ENCODE measurements around the gene MIGA2. TPM values are rescaled to one million over a fixed set of nuclear protein-coding genes. Genes with fewer than 3 reads are reported as not detected.

The MIGA2 gene
- total and polyA plus RNA-seq, 9 of the 15 experiments (the other 6 are each of a cell fraction or from before 2014, with no cell fraction given): 0.15 to 54.1 (median 18.0) TPM

DNA sequence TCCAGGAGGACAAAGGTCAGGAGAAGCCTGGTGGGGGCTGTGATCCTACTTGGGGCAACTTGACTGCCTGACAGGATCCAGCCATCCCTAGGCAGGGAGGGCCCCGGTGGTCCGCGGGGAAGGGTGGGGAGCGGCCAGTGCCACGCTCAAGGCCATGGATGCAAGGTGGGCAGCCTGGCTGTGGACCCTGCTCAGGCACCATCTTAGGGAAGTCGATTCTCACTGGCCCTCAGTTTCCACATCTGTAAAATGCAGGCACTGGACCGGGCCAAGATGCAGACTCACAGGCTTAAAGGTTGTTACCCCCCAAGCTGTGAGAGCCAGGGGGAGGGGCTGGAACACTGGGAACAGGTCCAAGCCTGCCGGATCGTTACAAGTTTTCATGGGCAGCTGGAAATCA lies 35.7 kb downstream of the MIGA2 start:
- peaks cover 16% of the 10 kb centered on the region; the same call in 2 of the 3 replicates for H3K79me2 ChIP-seq (ENCODE audit: control insufficient read depth, insufficient read depth, low read length)
- DNase-seq (ENCODE audit: extremely low read depth in 1 of 4, low spot score in 3 of 4) (peak in 1 of 4 experiments; percentile 43), FAIRE-seq (no peak), ATAC-seq (no peak)
- H3K9me1 ChIP-seq (ENCODE audit: control insufficient read depth, insufficient read depth, low read length): no peaks in the 10 kb centered on the region
- peaks cover 46% of the 10 kb centered on the region; the same call in 2 of the 3 replicates for H3K36me3 ChIP-seq (ENCODE audit: control insufficient read depth, insufficient read depth, low read length)
- no TSS peak for BruUV-seq (replicated peaks)
- POLR2A ChIA-PET: interaction anchor here (1.1 to 1.6 kb wide), 2 partner anchors 9 to 22 kb away, joined by 4 to 6 read pairs; partner anchors contain the start of gene DOLPP1
- in situ Hi-C loops (cut with MboI) (no loop called here), intact Hi-C loops (cut with micrococcal nuclease) (no loop called here)
- WGBS (ENCODE audit: insufficient coverage, low coverage, missing lambda C conversion rate): 53% methylated on average over 7 of the region's 9 CpGs
- no peak overlapping the region for H3K4me3 ChIP-seq
- no peaks in the 10 kb centered on the region for H3K9me3 ChIP-seq (replicated peaks; ENCODE audit: control insufficient read depth, insufficient read depth, low read depth, low read length)
- H2AFZ ChIP-seq (ENCODE audit: low read depth, low read length): no peak overlapping the region
- peaks cover 44 to 59% of the 10 kb centered on the region in 2 experiments for H3K4me1 ChIP-seq (replicated peaks in 1 of 2; ENCODE audit: control insufficient read depth in 2 of 2, insufficient read depth in 2 of 2, low read length in 2 of 2)
- TF ChIP-seq, protein P1, sequence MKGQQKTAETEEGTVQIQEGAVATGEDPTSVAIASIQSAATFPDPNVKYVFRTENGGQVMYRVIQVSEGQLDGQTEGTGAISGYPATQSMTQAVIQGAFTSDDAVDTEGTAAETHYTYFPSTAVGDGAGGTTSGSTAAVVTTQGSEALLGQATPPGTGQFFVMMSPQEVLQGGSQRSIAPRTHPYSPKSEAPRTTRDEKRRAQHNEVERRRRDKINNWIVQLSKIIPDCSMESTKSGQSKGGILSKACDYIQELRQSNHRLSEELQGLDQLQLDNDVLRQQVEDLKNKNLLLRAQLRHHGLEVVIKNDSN (CRISPR knock-in tag; IDR thresholded peaks at IDR 0.05): 0 out of 2 replicates have a peak, but pooled peaks have one; percentile 2
- TF ChIP-seq SREBF1 (IDR thresholded peaks at IDR 0.05; ENCODE audit: borderline replicate concordance, low read depth, low read length): no peak
- peak overlapping the region in 1 of 2 experiments; percentile 64; a peak in 1 of 4 replicates for H3K9ac ChIP-seq (ENCODE audit: insufficient read depth in 1 of 2, low read depth in 2 of 2, low read length in 2 of 2)
- H3K4me2 ChIP-seq (ENCODE audit: insufficient read depth, low read length): peak overlapping the region; percentile 34; the same call in 1 of the 2 replicates
- H3K27me3 ChIP-seq (ENCODE audit: control insufficient read depth in 2 of 2, insufficient read depth in 2 of 2, low read length in 2 of 2): no peaks in the 10 kb centered on the region
- CTCF ChIA-PET (ENCODE audit: low intra/inter-chr PET ratio): interaction anchor here (0.7 kb wide), 2 partner anchors 32 to 544 kb away, joined by 3 to 4 read pairs; no protein-coding TSS in a partner anchor
- no peaks in the 10 kb centered on the region for H4K20me1 ChIP-seq (replicated peaks; ENCODE audit: control insufficient read depth, insufficient read depth, low read length)
- no peak overlapping the region for H3K27ac ChIP-seq (ENCODE audit: extremely low read depth, low read depth, low read length)

DNA sequence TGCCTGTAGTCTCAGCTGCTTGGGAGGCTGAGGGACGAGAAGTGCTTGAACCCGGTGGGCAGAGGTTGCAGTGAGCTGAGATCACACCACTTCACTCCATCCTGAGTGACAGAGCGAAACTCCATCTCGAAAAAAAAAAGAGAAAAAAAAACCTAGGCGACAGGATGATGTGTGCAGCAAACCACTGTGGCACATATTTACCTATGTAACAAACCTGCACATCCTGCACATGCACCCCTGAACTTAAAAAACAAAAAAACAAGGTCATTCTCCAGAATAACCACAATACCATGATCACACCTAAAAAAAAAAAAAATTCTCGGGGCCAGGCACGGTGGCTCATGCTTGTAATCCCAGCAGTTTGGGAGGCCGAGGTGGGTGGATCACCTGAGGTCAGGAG lies 37.0 kb downstream of the MIGA2 start:
- Histone ChIP-seq H3K4me2 (ENCODE audit: insufficient read depth, low read length) (no peak overlapping the region), H3K9me1 (ENCODE audit: control insufficient read depth, insufficient read depth, low read length) (no peaks in the 10 kb centered on the region), H3K27ac (ENCODE audit: extremely low read depth, low read depth, low read length) (no peak overlapping the region), H3K4me3 (no peak overlapping the region), H2AFZ (ENCODE audit: low read depth, low read length) (no peak overlapping the region), H3K27me3 (ENCODE audit: control insufficient read depth in 2 of 2, insufficient read depth in 2 of 2, low read length in 2 of 2) (no peaks in the 10 kb centered on the region), H3K79me2 (ENCODE audit: control insufficient read depth, insufficient read depth, low read length) (peaks cover 16% of the 10 kb centered on the region; the same call in 2 of the 3 replicates), H3K9me3 (replicated peaks; ENCODE audit: control insufficient read depth, insufficient read depth, low read depth, low read length) (no peaks in the 10 kb centered on the region), H4K20me1 (replicated peaks; ENCODE audit: control insufficient read depth, insufficient read depth, low read length) (no peaks in the 10 kb centered on the region), H3K9ac (ENCODE audit: insufficient read depth in 1 of 2, low read depth in 2 of 2, low read length in 2 of 2) (no peak overlapping the region), H3K36me3 (ENCODE audit: control insufficient read depth, insufficient read depth, low read length) (peaks cover 34% of the 10 kb centered on the region; the same call in 2 of the 3 replicates), H3K4me1 (replicated peaks in 1 of 2; ENCODE audit: control insufficient read depth in 2 of 2, insufficient read depth in 2 of 2, low read length in 2 of 2) (peaks cover 40 to 50% of the 10 kb centered on the region in 2 experiments)
- FAIRE-seq (no peak), ATAC-seq (no peak), DNase-seq (ENCODE audit: extremely low read depth in 1 of 4, low spot score in 3 of 4) (no peak)
- POLR2A ChIA-PET: interaction anchor here (0.6 to 1.6 kb wide), 4 partner anchors 8 to 37 kb away, joined by 3 to 6 read pairs (median 4); partner anchors contain the start of genes DOLPP1 and MIGA2
- no TSS peak for BruUV-seq (replicated peaks)
- CTCF ChIA-PET (ENCODE audit: low intra/inter-chr PET ratio): no interaction called here
- 86% methylated on average over 6 of the region's 8 CpGs for WGBS (ENCODE audit: insufficient coverage, low coverage, missing lambda C conversion rate)
- intact Hi-C loops (cut with micrococcal nuclease) (no loop called here), in situ Hi-C loops (cut with MboI) (no loop called here)
- no peak for TF ChIP-seq PTRF (tag; IDR thresholded peaks at IDR 0.05)
- TF ChIP-seq, protein P2, sequence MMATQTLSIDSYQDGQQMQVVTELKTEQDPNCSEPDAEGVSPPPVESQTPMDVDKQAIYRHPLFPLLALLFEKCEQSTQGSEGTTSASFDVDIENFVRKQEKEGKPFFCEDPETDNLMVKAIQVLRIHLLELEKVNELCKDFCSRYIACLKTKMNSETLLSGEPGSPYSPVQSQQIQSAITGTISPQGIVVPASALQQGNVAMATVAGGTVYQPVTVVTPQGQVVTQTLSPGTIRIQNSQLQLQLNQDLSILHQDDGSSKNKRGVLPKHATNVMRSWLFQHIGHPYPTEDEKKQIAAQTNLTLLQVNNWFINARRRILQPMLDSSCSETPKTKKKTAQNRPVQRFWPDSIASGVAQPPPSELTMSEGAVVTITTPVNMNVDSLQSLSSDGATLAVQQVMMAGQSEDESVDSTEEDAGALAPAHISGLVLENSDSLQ (IDR thresholded peaks at IDR 0.05): peak; percentile 15; the same call in 1 of the 2 replicates
